RWPE2 (cell line): ENCODE data around the gene CST3.

Experiments used
- ATAC-seq: fragments of 200-7000 bp; cut with Tn5 transposase; 3 replicates; pipeline ENCODE4 v1.9.1; 2021; ENCODE audit warnings: low read depth
- DNase-seq: peaks from one replicate; pipeline ENCODE4 v3.0.0-alpha.2; 2020; ENCODE audit warnings: low spot score
- H3K27ac ChIP-seq: fragments of 450-650 bp; 2 replicates; pipeline ENCODE4 v1.5.1; 2017; ENCODE audit warnings: mild to moderate bottlenecking; ENCODE audit not compliant: poor library complexity, severe bottlenecking
- H3K27me3 ChIP-seq: fragments of 250-450 bp; sonication (Bioruptor Pico); 2 replicates; pipeline ENCODE4 v1.5.1; 2021; ENCODE audit warnings: mild to moderate bottlenecking, moderate library complexity; ENCODE audit not compliant: insufficient read depth, poor library complexity, severe bottlenecking
- H3K36me3 ChIP-seq: fragments of 250-450 bp; sonication (Bioruptor Pico); 2 replicates; pipeline ENCODE4 v1.5.1; 2020; ENCODE audit warnings: low read depth, mild to moderate bottlenecking, moderate library complexity
- H3K4me1 ChIP-seq: fragments of 250-450 bp; sonication (Bioruptor Pico); 2 replicates; pipeline ENCODE4 v1.5.1; 2021; ENCODE audit warnings: mild to moderate bottlenecking, moderate library complexity; ENCODE audit not compliant: insufficient read depth, poor library complexity, severe bottlenecking
- H3K4me3 ChIP-seq: fragments of 250-450 bp; sonication (Bioruptor Pico); 2 replicates; pipeline ENCODE4 v1.5.1; 2021; ENCODE audit warnings: mild to moderate bottlenecking, moderate library complexity; ENCODE audit not compliant: severe bottlenecking
- H3K9me3 ChIP-seq: fragments of 250-450 bp; sonication (Bioruptor Pico); 2 replicates; pipeline ENCODE4 v1.5.1; 2021; ENCODE audit warnings: mild to moderate bottlenecking, moderate library complexity; ENCODE audit not compliant: severe bottlenecking
- CTCF ChIP-seq: fragments of 450-650 bp; IDR thresholded peaks from one replicate; pipeline ENCODE4 v1.5.1; 2017; ENCODE audit warnings: mild to moderate bottlenecking, moderate library complexity; ENCODE audit not compliant: poor library complexity, severe bottlenecking

Gene CST3

DNA sequence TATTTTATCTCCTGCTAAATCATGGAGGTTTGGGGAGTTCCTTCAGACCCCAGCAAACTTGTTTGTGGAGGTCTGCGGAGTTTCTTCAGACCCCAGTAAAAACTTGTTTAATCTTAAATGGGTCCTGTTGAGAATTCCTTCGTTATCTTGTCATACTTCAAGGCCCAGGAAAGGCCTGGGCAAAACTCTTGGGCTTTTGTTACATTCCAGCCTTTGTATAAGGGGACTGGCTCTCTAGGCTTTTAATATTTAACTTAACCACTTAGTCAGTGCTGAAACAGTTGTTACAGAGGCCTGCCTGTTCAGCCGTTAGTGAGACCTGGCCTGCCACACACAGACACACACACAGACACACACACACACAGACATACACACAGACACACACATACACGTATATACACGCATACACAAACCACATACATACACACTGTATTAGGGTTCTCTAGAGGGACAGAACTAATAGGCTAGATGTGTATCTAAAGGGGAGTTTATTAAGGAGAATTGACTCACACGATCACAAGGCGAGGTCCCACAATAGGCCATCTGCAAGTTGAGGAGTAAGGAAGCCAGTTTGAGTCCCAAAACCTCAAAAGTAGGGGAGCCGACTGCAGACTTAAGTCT lies 21.3 kb upstream of the CST3 start:
- TF ChIP-seq CTCF, result no peak
- no peak overlapping the region for H3K4me3 ChIP-seq
- no peaks in the 10 kb centered on the region for H3K36me3 ChIP-seq
- no peaks in the 10 kb centered on the region for H3K27me3 ChIP-seq
- no peak overlapping the region for H3K27ac ChIP-seq
- H3K4me1 ChIP-seq, result no peaks in the 10 kb centered on the region
- H3K9me3 ChIP-seq, result no peaks in the 10 kb centered on the region
- ATAC-seq (no peak), DNase-seq (no peak)

GRCh38 chr20:23658336-23658735 lies 20.6 kb upstream of the CST3 start:
- ATAC-seq, result no peak
- no peaks in the 10 kb centered on the region for H3K27me3 ChIP-seq
- no peak overlapping the region for H3K27ac ChIP-seq
- no peak overlapping the region for H3K4me3 ChIP-seq
- no peaks in the 10 kb centered on the region for H3K36me3 ChIP-seq
- DNase-seq, result no peak
- H3K4me1 ChIP-seq, result no peaks in the 10 kb centered on the region
- no peak for TF ChIP-seq CTCF
- no peaks in the 10 kb centered on the region for H3K9me3 ChIP-seq

GRCh38 chr20:23657202-23657601 lies 19.4 kb upstream of the CST3 start:
- Histone ChIP-seq H3K36me3 (no peaks in the 10 kb centered on the region), H3K9me3 (no peaks in the 10 kb centered on the region), H3K27me3 (no peaks in the 10 kb centered on the region), H3K4me3 (no peak overlapping the region), H3K27ac (no peak overlapping the region), H3K4me1 (no peaks in the 10 kb centered on the region)
- ATAC-seq (no peak), DNase-seq (no peak)
- no peak for TF ChIP-seq CTCF

DNA sequence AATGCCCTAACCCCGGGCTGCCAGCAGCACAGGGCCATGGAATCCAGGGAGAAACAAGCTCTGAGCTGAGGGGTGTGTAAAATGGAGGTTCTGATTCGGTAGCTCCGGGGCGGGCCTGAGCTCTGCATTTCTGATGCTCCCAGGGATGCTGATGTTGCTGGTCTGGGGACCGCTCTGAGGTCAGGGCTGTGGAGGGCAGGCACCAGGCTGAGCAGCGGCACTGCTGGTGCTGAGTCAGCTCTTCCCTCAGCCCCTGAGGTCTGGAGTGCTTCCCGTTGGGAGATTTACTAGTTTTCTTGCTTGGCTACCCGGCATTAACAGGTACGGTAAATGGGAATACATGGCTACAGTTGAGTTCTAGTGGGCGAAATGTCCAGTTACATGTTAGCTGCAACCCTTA lies 18.6 kb upstream of the CST3 start:
- no peak for DNase-seq
- no peak for ATAC-seq
- no peak overlapping the region for H3K27ac ChIP-seq
- H3K4me3 ChIP-seq, result no peak overlapping the region
- H3K36me3 ChIP-seq, result no peaks in the 10 kb centered on the region
- no peaks in the 10 kb centered on the region for H3K9me3 ChIP-seq
- H3K4me1 ChIP-seq, result no peaks in the 10 kb centered on the region
- H3K27me3 ChIP-seq, result no peaks in the 10 kb centered on the region
- no peak for TF ChIP-seq CTCF

DNA sequence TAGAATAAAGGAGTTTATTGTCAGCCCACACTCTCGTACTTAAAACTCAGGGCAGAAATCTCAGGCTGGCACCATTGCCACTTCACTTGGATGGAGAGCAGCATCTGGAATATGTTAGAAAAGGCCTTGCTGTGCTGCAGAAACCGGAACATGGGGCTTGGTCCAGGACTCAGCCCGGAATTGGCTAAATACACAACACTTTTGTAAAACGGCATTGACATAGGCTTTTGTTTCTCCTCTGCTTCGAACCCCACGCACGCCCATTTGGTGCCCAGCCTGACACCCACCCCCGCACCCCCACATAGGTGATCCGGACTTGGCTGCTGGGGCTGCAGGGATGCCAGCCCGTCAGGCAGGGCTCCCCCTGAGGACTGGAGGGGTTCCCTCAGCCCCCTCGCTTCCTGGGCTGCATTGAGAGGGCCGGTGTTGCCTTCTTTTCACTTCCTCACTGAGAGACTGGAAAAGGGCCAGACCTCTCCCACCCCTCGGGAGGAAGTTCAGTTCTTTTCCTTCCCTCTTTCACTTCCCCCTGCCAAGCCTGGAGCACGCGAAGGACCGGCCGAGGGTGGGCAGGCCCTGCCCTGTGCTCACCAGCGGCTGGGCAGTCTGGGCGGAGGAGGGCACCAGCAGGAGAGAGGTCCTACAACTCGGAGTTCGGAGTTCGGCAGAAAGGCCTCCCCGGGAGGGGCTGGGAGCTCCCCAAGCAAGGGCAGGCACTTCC lies 17.9 kb upstream of the CST3 start:
- no peaks in the 10 kb centered on the region for H3K9me3 ChIP-seq
- no peaks in the 10 kb centered on the region for H3K27me3 ChIP-seq
- no peak for TF ChIP-seq CTCF
- ATAC-seq (no peak), DNase-seq (no peak)
- H3K4me3 ChIP-seq, result no peak overlapping the region
- H3K27ac ChIP-seq, result no peak overlapping the region
- H3K4me1 ChIP-seq, result no peaks in the 10 kb centered on the region
- no peaks in the 10 kb centered on the region for H3K36me3 ChIP-seq
